GM18858 (cell line): ENCODE measurements around the gene TUSC1.
A peak's percentile ranks its signal among the peaks of the same experiment; 100 is the strongest.
"Not testable (repeated sequence)": the region's sequence is repeated elsewhere in the genome, so short reads cannot be mapped to it uniquely, and the experiment has no call there.

Experiments
- ATAC-seq: cut with Tn5 transposase; IDR thresholded peaks from one replicate; pipeline ENCODE4 v1.9.1; 2021; ENCODE audit not compliant: unreplicated experiment

The TUSC1 gene

DNA sequence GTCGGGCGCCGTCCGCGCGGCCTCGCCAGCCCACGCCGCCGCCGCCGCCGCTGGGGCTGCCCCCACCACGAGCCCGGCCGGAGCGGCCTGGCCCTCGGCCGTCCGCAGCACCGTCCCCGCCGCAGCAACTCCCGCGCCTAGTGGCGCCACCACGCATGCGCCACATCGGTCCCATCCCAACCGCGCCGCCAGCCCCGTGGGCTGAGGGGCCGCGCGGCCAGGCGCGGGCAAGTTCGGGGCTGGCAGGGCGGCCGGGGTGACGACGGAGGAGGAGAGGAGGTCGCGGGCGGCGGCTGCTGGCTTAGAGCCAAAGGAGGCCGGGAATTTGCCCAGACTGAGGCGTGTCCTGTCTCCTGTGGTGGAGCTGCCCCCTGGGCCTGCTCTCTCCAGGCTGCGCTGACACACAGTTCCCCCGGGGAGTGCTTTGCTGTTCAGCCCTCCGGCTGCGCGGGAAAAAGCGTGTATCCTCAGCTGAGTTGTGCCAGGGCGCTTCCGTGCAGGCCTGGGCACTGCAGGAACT, at the start of gene TUSC1:
TUSC1 (minus strand) TSS at position 298 of the 520 bp plus-strand sequence; CDS start at position 166, 132 bp downstream.
- ATAC-seq: peak; percentile 74

GRCh38 chr9:25726871-25727410, 48.7 kb upstream of the TUSC1 start:
- no peak for ATAC-seq

DNA sequence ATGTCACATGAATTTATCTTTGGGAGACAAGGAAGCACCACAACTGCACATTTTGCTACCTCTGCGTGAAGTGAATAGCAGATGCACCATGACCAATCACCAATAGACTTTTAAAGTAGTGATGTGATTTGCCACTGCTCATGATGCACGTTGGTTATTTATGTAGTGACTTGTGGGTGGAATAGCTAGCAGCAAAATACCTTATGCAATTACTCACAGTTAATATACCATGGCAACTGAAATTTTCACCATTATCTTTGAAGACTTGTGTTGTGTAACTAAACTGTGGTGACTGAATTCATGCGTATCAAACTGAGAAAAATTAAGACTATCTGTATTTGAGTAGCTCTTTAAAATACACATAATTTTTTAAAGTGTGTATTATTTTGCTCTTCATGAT, 46.2 kb upstream of the TUSC1 start:
- no peak for ATAC-seq

DNA sequence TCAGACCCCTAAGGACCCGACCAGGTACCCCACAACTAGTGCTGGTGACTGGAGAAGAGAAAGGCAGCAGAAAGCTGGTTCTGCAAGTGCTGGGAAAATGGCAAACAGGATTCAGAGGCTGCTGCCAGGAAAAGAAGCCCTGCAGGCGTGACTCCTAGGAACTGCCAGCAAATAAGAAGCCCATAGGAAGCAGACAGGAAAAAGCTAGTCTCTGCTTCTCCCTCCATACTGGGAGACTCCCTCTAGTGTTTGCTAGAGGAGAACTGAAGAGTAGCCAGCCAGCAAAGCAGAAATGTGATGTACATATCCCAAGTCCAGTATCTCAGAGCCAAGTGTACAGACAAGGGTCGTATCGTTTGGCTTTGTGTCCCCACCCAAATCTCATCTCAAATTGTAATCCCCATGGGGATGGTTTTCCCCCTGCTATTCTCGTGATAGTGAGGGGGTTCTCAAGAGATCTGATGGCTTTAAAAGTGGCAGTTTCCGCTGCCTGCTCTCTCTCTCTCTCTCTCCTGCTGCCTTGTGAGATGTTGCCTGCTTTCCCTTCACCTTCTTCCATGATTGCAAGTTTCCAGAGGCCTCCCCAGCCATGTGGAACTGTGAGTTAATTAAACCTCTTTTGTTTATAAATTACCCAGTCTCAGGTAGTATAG, 38.1 kb upstream of the TUSC1 start:
- ATAC-seq: no peak

GRCh38 chr9:25709941-25710340, 31.7 kb upstream of the TUSC1 start:
- no peak for ATAC-seq

- no peak for ATAC-seq
These were observed 26.6 kb upstream of the TUSC1 start for GRCh38 chr9:25704800-25705199.

GRCh38 chr9:25703701-25704357, 25.6 kb upstream of the TUSC1 start:
- no peak for ATAC-seq

DNA sequence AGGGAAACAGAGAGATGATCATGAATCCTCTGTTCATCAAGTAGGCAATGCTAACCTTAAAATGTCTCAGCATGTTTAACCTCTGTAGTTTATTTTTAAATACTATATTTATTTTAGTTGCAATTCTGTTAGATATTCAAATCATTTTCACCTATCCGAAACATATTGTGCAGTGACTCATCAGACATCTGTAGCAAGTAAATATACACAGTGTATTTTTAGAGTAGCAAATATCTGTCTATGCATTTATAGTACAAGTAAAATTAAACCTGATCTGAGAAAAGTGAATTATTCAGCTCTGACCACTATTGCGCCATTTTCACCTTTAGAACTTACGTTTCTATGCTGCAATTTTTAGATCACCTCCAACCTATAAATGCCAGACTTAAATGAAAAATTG, 24.3 kb upstream of the TUSC1 start:
- no peak for ATAC-seq

GRCh38 chr9:25700899-25701298, 22.7 kb upstream of the TUSC1 start:
- ATAC-seq: not testable (repeated sequence)

GRCh38 chr9:25700430-25700829, 22.2 kb upstream of the TUSC1 start:
- no peak for ATAC-seq

DNA sequence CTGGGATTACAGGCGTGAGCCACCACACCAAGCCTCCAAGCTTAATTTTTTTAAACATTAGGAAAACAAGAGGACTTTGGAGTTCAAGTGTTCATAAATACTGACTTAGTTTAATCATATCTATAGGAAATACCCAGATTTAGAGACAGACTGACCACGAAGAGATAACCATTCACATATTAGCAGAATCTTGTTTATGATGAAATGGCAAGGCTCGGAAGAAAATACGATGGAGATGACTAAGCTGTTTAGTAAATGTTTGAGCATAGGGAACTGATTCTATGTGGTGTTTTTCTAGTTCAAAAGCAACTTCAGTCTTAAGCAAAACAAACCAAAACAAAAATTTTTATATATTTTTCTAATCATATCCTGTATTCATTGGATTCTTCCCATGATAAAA, 13.5 kb upstream of the TUSC1 start:
- ATAC-seq: no peak

- ATAC-seq: no peak
These were observed 6.1 kb upstream of the TUSC1 start for GRCh38 chr9:25684321-25684720.

- no peak for ATAC-seq
These were observed 3.0 kb upstream of the TUSC1 start for GRCh38 chr9:25681266-25681665.

DNA sequence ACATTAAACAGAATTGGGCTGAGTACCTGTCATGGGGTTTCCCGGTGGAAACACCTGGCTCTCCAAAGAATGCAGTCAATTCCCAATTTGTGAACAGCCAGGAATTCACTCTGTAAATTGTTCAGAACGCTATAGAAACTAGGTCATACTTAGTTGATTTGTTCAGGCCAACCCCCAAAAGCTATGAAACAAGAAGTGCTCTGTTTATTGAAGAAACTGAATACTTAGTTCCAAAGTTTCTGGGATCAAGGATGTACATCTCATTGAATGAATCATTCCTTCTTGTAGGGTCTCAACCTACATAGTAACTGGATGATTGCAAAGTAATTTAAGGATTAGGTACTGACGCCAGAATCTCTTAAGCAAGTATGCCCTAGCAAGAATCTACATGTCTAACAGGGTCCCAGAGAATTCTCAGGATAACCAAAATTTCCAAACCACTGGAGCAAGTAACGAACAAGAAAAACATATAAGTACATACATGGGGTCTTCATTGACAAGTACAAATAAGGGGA, 659 bp upstream of the TUSC1 start:
- ATAC-seq: no peak

- ATAC-seq: peak; percentile 34
These were observed 720 bp downstream of the TUSC1 start for GRCh38 chr9:25677301-25678146.

GRCh38 chr9:25675858-25676257, 2.4 kb downstream of the TUSC1 start:
- ATAC-seq: not testable (repeated sequence)

DNA sequence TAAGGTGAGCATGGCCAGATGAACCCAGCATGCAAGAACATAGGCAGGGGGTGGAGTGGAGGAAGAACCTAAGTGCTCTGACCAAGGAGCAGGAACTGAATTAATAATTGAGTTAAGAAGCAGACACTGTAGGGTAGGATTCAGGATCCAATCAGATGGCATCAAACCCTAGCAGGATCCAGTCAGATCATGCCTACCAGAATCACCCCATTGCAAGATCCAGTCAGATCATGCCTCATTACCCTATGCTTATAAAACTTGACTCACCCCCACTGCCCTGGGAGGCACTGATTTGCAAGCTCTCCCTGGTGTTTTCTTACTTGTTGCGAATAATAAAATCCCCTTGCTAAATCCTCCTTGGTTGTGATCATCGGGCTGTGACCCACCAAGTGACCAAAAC, 19.7 kb downstream of the TUSC1 start:
- no peak for ATAC-seq

- ATAC-seq: no peak
These were observed 23.8 kb downstream of the TUSC1 start for GRCh38 chr9:25654417-25654816.

DNA sequence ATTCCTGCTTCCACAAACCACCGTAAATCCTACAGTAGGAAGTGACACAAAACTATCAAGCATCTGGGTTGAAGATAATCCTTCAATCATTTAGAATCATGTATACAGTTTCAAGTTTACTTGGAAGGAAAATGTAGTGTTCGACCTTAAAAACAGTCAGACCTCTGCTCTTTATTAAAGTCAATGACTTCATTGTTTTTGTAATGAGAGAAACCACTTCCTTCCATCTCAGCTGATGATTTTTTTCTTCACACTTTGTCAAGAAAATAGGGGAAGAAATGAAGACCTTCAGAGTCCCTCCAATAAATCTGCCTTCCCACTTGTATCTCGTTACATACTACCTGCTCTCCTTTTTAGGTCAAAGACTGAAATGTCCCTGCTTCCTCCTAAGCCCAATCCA, 30.1 kb downstream of the TUSC1 start:
- ATAC-seq: no peak

DNA sequence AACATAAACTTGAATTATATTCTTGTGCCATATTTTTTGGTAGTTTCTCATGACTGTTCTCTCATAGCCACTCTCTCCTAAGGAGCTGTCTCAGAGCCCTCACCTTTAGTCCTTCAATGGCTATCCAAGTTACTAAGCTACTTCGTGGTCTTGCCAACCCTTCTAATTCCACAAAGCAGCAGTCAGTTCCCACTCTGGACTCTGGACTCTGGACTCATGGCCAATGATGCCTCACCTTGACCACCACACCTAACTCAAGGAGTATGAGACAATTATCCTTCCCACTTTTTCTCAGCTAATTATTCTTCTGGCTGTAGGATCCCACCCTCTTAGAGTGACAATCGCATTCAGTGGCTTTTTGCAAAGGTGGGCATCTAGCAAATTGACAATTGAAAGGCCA, 42.2 kb downstream of the TUSC1 start:
- ATAC-seq: no peak

DNA sequence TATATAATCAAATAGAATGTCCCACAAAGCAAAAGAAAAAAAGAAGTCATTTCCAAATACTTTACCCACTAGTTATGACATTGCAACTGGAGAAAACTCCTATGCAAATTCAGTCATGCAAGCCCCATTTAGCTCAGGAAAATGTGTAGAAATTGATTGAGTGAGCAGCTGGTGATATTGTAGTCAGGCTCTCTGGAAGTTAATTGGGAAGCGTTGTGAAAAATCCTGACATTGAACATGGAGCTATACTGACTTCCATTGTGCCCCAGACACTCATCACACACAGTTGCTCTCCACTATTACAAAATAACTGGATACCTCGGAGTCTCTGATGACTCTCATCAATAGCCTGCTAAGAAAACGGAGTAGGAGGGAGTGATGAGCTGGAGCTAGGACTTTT, 49.0 kb downstream of the TUSC1 start:
- ATAC-seq: no peak
